CD4-positive, alpha-beta T cell treated with Interleukin-17A for 1 hour (primary cell): ENCODE results near the gene DNAH10.

ENCODE experiments used
- DNase-seq: peaks from one replicate; pipeline ENCODE4 v3.0.0-alpha.2; 2020

DNAH10 gene

GRCh38 chr12:123761841-123762714 is at the start of gene DNAH10:
DNAH10 (plus strand) TSS chr12:123762301; CDS start chr12:123762337, 36 bp downstream.
- DNase-seq: peak; percentile 19

GRCh38 chr12:123712780-123713319 is 49.3 kb upstream of the DNAH10 start:
- no peak for DNase-seq

- DNase-seq: peak; percentile 7
These were observed 48.7 kb upstream of the DNAH10 start for GRCh38 chr12:123713398-123713797.

GRCh38 chr12:123713823-123714585 is 48.1 kb upstream of the DNAH10 start:
- peak; percentile 20 for DNase-seq

- no peak for DNase-seq
These were observed 46.9 kb upstream of the DNAH10 start for GRCh38 chr12:123715195-123715594.

- no peak for DNase-seq
These were observed 44.8 kb upstream of the DNAH10 start for GRCh38 chr12:123717350-123717749.

GRCh38 chr12:123720141-123720814 is 41.8 kb upstream of the DNAH10 start:
- no peak for DNase-seq

GRCh38 chr12:123721245-123721644 is 40.9 kb upstream of the DNAH10 start:
- no peak for DNase-seq

- DNase-seq: no peak
These were observed 39.1 kb upstream of the DNAH10 start for GRCh38 chr12:123723011-123723410.

GRCh38 chr12:123723765-123724164 is 38.3 kb upstream of the DNAH10 start:
- no peak for DNase-seq

GRCh38 chr12:123726244-123726643 is 35.9 kb upstream of the DNAH10 start:
- no peak for DNase-seq

- no peak for DNase-seq
These were observed 35.1 kb upstream of the DNAH10 start for GRCh38 chr12:123726962-123727361.

- DNase-seq: no peak
These were observed 34.2 kb upstream of the DNAH10 start for GRCh38 chr12:123727878-123728277.

GRCh38 chr12:123731596-123731995 is 30.5 kb upstream of the DNAH10 start:
- DNase-seq: no peak

GRCh38 chr12:123732251-123732650 is 29.9 kb upstream of the DNAH10 start:
- no peak for DNase-seq

- no peak for DNase-seq
These were observed 28.9 kb upstream of the DNAH10 start for GRCh38 chr12:123733229-123733628.

- DNase-seq: no peak
These were observed 27.8 kb upstream of the DNAH10 start for GRCh38 chr12:123734268-123734667.

- DNase-seq: peak; percentile 44
These were observed 20.0 kb upstream of the DNAH10 start for GRCh38 chr12:123741937-123742572.

GRCh38 chr12:123743002-123743401 is 19.1 kb upstream of the DNAH10 start:
- no peak for DNase-seq

GRCh38 chr12:123744836-123745235 is 17.3 kb upstream of the DNAH10 start:
- DNase-seq: no peak

GRCh38 chr12:123747309-123747708 is 14.8 kb upstream of the DNAH10 start:
- DNase-seq: no peak

- no peak for DNase-seq
These were observed 13.9 kb upstream of the DNAH10 start for GRCh38 chr12:123748161-123748560.

- no peak for DNase-seq
These were observed 13.4 kb upstream of the DNAH10 start for GRCh38 chr12:123748661-123749060.
